IMR-90 (cell line): ENCODE results near the gene ACADSB. TPM values are rescaled to one million over a fixed set of nuclear protein-coding genes. Genes with fewer than 3 reads are reported as not detected.

ENCODE experiments used
- ATAC-seq: fragments of 200-7000 bp; cut with Tn5 transposase; 2 replicates; pipeline ENCODE4 v1.9.1; 2020; ENCODE audit warnings: low read depth, mild to moderate bottlenecking, moderate library complexity
- BruUV-seq: library from RNA; stranded (reverse); fragments of 400-500 nt; replicated peaks from 2 replicates; lab custom pipeline; 2021; lab: Mats Ljungman, UMichigan
- CTCF ChIA-PET: fragments of 300-600 bp; formaldehyde crosslinking; extraction: SDS; loops from one replicate; lab custom pipeline; 2021; ENCODE audit warnings: antibody characterized with exemption; lab: Yijun Ruan, JAX
- POLR2A ChIA-PET: fragments of 300-600 bp; sonication (Branson Sonifier 250); formaldehyde crosslinking; loops from one replicate; lab custom pipeline; 2022; ENCODE audit warnings: antibody characterized with exemption; ENCODE audit not compliant: unreplicated experiment; lab: Charles Lee
- DNase-seq: peaks from one replicate; pipeline ENCODE4 v3.0.0; 2013
- H2AFZ ChIP-seq: replicated peaks from 2 replicates; pipeline ENCODE3; 2013; ENCODE audit warnings: low read length, mild to moderate bottlenecking; ENCODE audit not compliant: poor library complexity
- H2AK5ac ChIP-seq: 2 replicates; pipeline ENCODE4 v1.6.1; 2013; ENCODE audit warnings: low read depth, low read length, inconsistent platforms
- H2AK9ac ChIP-seq: replicated peaks from 2 replicates; pipeline ENCODE3; 2013; ENCODE audit warnings: mild to moderate bottlenecking, low read depth, low read length, moderate library complexity; ENCODE audit not compliant: poor library complexity
- H2BK120ac ChIP-seq: 2 replicates; pipeline ENCODE4 v1.6.1; 2013; ENCODE audit warnings: low read depth, low read length, inconsistent platforms
- H2BK15ac ChIP-seq: 3 replicates; pipeline ENCODE4 v1.6.1; 2013; ENCODE audit warnings: low read depth, low read length, inconsistent platforms
- H2BK20ac ChIP-seq: 2 replicates; pipeline ENCODE4 v1.6.1; 2013; ENCODE audit warnings: low read depth, mild to moderate bottlenecking, inconsistent platforms, low read length, moderate library complexity
- H2BK5ac ChIP-seq: 2 replicates; pipeline ENCODE4 v1.6.1; 2013; ENCODE audit warnings: mild to moderate bottlenecking, low read depth, low read length, inconsistent platforms; ENCODE audit not compliant: poor library complexity, severe bottlenecking
- H3K14ac ChIP-seq: replicated peaks from 2 replicates; pipeline ENCODE4 v1.6.1; 2013; ENCODE audit warnings: low read depth, low read length, inconsistent platforms
- H3K18ac ChIP-seq: 2 replicates; pipeline ENCODE4 v1.6.1; 2013; ENCODE audit warnings: low read depth, low read length, control low read depth
- H3K23ac ChIP-seq: 2 replicates; pipeline ENCODE4 v1.6.1; 2013; ENCODE audit warnings: low read depth, low read length, inconsistent platforms
- H3K27ac ChIP-seq: 2 replicates; pipeline ENCODE4 v1.5.1; 2013; ENCODE audit warnings: mild to moderate bottlenecking, control low read depth, low read length; ENCODE audit not compliant: insufficient read depth
- H3K27me3 ChIP-seq: 2 replicates; pipeline ENCODE4 v1.6.1; 2013; ENCODE audit warnings: low read length; ENCODE audit not compliant: control insufficient read depth, insufficient read depth
- H3K36me3 ChIP-seq: 2 replicates; pipeline ENCODE4 v1.6.1; 2013; ENCODE audit warnings: low read length, mixed read lengths; ENCODE audit not compliant: control insufficient read depth, insufficient read depth
- H3K4ac ChIP-seq: 2 replicates; pipeline ENCODE4 v1.6.1; 2013; ENCODE audit warnings: low read depth, low read length, inconsistent platforms
- H3K4me1 ChIP-seq: 2 replicates; pipeline ENCODE4 v1.6.1; 2013; ENCODE audit warnings: low read length, mixed read lengths; ENCODE audit not compliant: control insufficient read depth, insufficient read depth
- H3K4me2 ChIP-seq: 2 replicates; pipeline ENCODE4 v1.6.1; 2013; ENCODE audit warnings: low read depth, mild to moderate bottlenecking, control low read depth, low read length, moderate library complexity
- H3K4me3 ChIP-seq: 2 replicates; pipeline ENCODE4 v1.5.1; 2013; ENCODE audit warnings: low read depth, mild to moderate bottlenecking, control low read depth, low read length, moderate library complexity; ENCODE audit not compliant: insufficient read depth
- H3K56ac ChIP-seq: 2 replicates; pipeline ENCODE4 v1.6.1; 2013; ENCODE audit warnings: low read length, inconsistent platforms; ENCODE audit not compliant: insufficient read depth; ENCODE audit errors: extremely low read depth
- H3K79me1 ChIP-seq, 2 experiments: 2 replicates each; pipeline ENCODE4 v1.6.1; 2013; ENCODE audit warnings: low read length in 2 of 2, inconsistent platforms in 1 of 2, low read depth in 1 of 2
- H3K9ac ChIP-seq: 2 replicates; pipeline ENCODE4 v1.6.1; 2013; ENCODE audit warnings: low read depth, low read length, control low read depth
- H3K9me1 ChIP-seq: 2 replicates; pipeline ENCODE4 v1.6.1; 2013; ENCODE audit warnings: low read length, inconsistent platforms; ENCODE audit not compliant: insufficient read depth
- H3K9me3 ChIP-seq: 2 replicates; pipeline ENCODE4 v1.6.1; 2013; ENCODE audit warnings: low read length; ENCODE audit not compliant: control insufficient read depth, insufficient read depth
- H4K20me1 ChIP-seq: 2 replicates; pipeline ENCODE4 v1.6.1; 2013; ENCODE audit warnings: low read length, inconsistent platforms; ENCODE audit not compliant: insufficient read depth
- H4K5ac ChIP-seq: 2 replicates; pipeline ENCODE4 v1.6.1; 2013; ENCODE audit warnings: mild to moderate bottlenecking, low read depth, low read length, control low read depth
- H4K8ac ChIP-seq, 2 experiments: 2 replicates each; pipeline ENCODE4 v1.6.1; 2013; ENCODE audit warnings: low read depth in 2 of 2, low read length in 2 of 2, control low read depth in 1 of 2, inconsistent platforms in 1 of 2
- H4K91ac ChIP-seq: 2 replicates; pipeline ENCODE4 v1.6.1; 2013; ENCODE audit warnings: low read depth, low read length, inconsistent platforms; ENCODE audit not compliant: insufficient read depth
- BHLHE40 ChIP-seq: fragments of 150-350 bp; IDR thresholded peaks from 2 replicates; pipeline ENCODE4 v1.6.1; 2016; ENCODE audit warnings: mild to moderate bottlenecking, low read depth, low read length
- CEBPB ChIP-seq: IDR thresholded peaks from 2 replicates; pipeline ENCODE4 v1.6.1; 2012; ENCODE audit warnings: low read depth, low read length, improper control_type of control experiment
- CHD1 ChIP-seq: IDR thresholded peaks from 2 replicates; pipeline ENCODE4 v1.6.1; 2012; ENCODE audit warnings: low read depth, low read length, improper control_type of control experiment
- MAZ ChIP-seq: IDR thresholded peaks from 2 replicates; pipeline ENCODE4 v1.6.1; 2012; ENCODE audit warnings: low read depth, mild to moderate bottlenecking, low read length, improper control_type of control experiment, moderate library complexity, borderline replicate concordance
- MXI1 ChIP-seq: IDR thresholded peaks from 2 replicates; pipeline ENCODE4 v1.6.1; 2012; ENCODE audit warnings: low read depth, mild to moderate bottlenecking, low read length, moderate library complexity, borderline replicate concordance
- RAD21 ChIP-seq: IDR thresholded peaks from 2 replicates; pipeline ENCODE4 v1.6.1; 2012; ENCODE audit warnings: low read length, improper control_type of control experiment
- RCOR1 ChIP-seq: IDR thresholded peaks from 2 replicates; pipeline ENCODE4 v1.6.1; 2012; ENCODE audit warnings: mild to moderate bottlenecking, low read length, improper control_type of control experiment; ENCODE audit not compliant: insufficient replicate concordance
- RFX5 ChIP-seq: IDR thresholded peaks from 2 replicates; pipeline ENCODE4 v1.8.0; 2012; ENCODE audit warnings: low read depth, mild to moderate bottlenecking, low read length, moderate library complexity
- SMC3 ChIP-seq: fragments of 150-350 bp; IDR thresholded peaks from 2 replicates; pipeline ENCODE4 v1.6.1; 2016; ENCODE audit warnings: low read depth, mild to moderate bottlenecking, antibody characterized with exemption, low read length, moderate library complexity
- WGBS, 2 experiments: methylation state at CpG; one replicate each; pipeline versions ENCODE4 v1.1.5 to v1.1.7; 2013; ENCODE audit warnings: missing lambda C conversion rate in 2 of 2; ENCODE audit not compliant: insufficient read length in 1 of 2; ENCODE audit errors: extremely low coverage in 2 of 2; 5-methylcytosine and 5-hydroxymethylcytosine counted together
- dilution Hi-C: fragments of 300-500 bp; cut with HindIII; formaldehyde crosslinking; loops from one replicate; pipeline ENCODE4 v1.14.3; 2018; ENCODE audit warnings: low sequenced_read_pairs; ENCODE audit not compliant: unreplicated experiment
- in situ Hi-C: fragments of 300-500 bp; cut with MboI; formaldehyde crosslinking; loops from 3 replicates; pipeline ENCODE4 v1.14.3; 2019; ENCODE audit warnings: low sequenced_read_pairs, inconsistent platforms, mixed read lengths
- intact Hi-C: fragments of 100-400 bp; cut with micrococcal nuclease; formaldehyde crosslinking; loops from 2 replicates; pipeline ENCODE4 v1.10.0; 2022
- polyA plus RNA-seq, 3 experiments: library from polyadenylated mRNA; depleted of rRNA; stranded (reverse); fragments of >200 nt; gene quantifications; 2 replicates each; pipeline ENCODE4 v1.2.3, GENCODE V29; 2012; ENCODE audit warnings: low replicate concordance in 1 of 3
- total RNA-seq: library from RNA; depleted of rRNA; stranded (reverse); fragments of >200 nt; gene quantifications from 2 replicates; pipeline ENCODE4 v1.2.3, GENCODE V29; 2012
- TF ChIP-seq, protein P1 (sequence below): conservative IDR thresholded peaks from 2 replicates; pipeline ENCODE4 v1.5.1; 2012; ENCODE audit warnings: mild to moderate bottlenecking, low read depth, low read length, improper control_type of control experiment

ACADSB gene
- total and polyA plus RNA-seq, 2 of the 4 experiments (the other 2 are of a cell fraction), result 6.2 to 10.6 TPM

DNA sequence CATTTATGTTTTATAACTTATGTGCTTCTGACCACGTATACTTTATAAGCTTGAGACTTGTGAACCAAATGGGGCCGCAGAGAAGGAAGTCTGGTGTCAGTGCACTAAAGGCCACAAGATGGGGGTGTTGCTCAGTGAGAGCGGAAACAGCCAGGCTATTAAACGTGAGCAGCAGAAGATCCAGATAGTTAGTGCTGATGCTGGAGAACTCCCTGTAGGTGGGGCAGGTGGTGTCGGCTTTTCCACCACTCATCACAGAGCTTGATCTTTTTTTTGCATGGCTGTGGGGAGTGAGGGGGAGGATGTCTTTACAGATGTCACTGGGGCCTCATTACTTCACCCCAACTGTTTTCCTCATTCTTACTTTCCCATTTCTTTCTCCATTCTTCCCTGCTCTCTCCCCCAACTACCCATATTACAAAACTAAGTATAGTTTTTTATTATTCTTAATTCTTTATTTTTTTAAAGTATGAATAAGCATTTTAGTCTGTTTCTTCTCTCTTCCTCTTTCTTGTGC lies 34.7 kb downstream of the ACADSB start:
- Histone ChIP-seq H3K36me3 (no peaks in the 10 kb centered on the region), H3K27ac (no peak overlapping the region), H3K4me1 (no peaks in the 10 kb centered on the region), H4K5ac (no peak overlapping the region), H4K91ac (no peak overlapping the region), H2BK120ac (no peak overlapping the region), H3K14ac (no peak overlapping the region), H2AK5ac (no peak overlapping the region), H2AK9ac (no peak overlapping the region), H3K9me3 (no peaks in the 10 kb centered on the region), H3K23ac (no peak overlapping the region), H3K4ac (no peak overlapping the region), H3K4me2 (no peak overlapping the region), H3K9ac (no peak overlapping the region), H4K8ac (no peak overlapping the region), H2AFZ (peak overlapping the region; percentile 68), H3K4me3 (no peak overlapping the region), H4K20me1 (no peaks in the 10 kb centered on the region), H3K56ac (no peak overlapping the region), H3K27me3 (no peaks in the 10 kb centered on the region), H3K18ac (no peak overlapping the region), H2BK5ac (no peak overlapping the region), H3K9me1 (no peaks in the 10 kb centered on the region), H2BK20ac (no peak overlapping the region), H2BK15ac (no peak overlapping the region), H3K79me1 (no peaks in the 10 kb centered on the region)
- TF ChIP-seq BHLHE40 (peak; percentile 68; the same call in 1 of the 2 replicates), RFX5 (no peak), SMC3 (peak; percentile 79), RCOR1 (no peak), CEBPB (no peak), MXI1 (no peak), MAZ (no peak), RAD21 (peak; percentile 77), CHD1 (no peak)
- TF ChIP-seq, protein P1, sequence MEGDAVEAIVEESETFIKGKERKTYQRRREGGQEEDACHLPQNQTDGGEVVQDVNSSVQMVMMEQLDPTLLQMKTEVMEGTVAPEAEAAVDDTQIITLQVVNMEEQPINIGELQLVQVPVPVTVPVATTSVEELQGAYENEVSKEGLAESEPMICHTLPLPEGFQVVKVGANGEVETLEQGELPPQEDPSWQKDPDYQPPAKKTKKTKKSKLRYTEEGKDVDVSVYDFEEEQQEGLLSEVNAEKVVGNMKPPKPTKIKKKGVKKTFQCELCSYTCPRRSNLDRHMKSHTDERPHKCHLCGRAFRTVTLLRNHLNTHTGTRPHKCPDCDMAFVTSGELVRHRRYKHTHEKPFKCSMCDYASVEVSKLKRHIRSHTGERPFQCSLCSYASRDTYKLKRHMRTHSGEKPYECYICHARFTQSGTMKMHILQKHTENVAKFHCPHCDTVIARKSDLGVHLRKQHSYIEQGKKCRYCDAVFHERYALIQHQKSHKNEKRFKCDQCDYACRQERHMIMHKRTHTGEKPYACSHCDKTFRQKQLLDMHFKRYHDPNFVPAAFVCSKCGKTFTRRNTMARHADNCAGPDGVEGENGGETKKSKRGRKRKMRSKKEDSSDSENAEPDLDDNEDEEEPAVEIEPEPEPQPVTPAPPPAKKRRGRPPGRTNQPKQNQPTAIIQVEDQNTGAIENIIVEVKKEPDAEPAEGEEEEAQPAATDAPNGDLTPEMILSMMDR, result peak; percentile 69
- intact Hi-C loops, result loop anchor here (1.0 to 5.0 kb wide), 3 partner anchors 337 to 1344 kb away; no protein-coding TSS in a partner anchor
- peak; percentile 67 for DNase-seq
- in situ Hi-C loops, result loop anchor here (10.0 to 25.0 kb wide), 2 partner anchors 511 to 919 kb away; no protein-coding TSS in a partner anchor
- dilution Hi-C loops, result no loop called here
- no CpG with 5 or more reads among the region's 5 CpGs for WGBS, 2 experiments
- no TSS peak for BruUV-seq
- ATAC-seq, result peak; percentile 94
- ChIA-PET POLR2A (no interaction called here), CTCF (interaction anchor here (0.7 to 1.7 kb wide), 9 partner anchors 8 to 520 kb away, joined by 3 to 8 read pairs (median 3); no protein-coding TSS in a partner anchor)
